H54 (cell line): Measurements from ENCODE around the gene ACO2.

ENCODE experiments used
- DNase-seq: peaks from one replicate; pipeline ENCODE4 v3.0.0; 2011; ENCODE audit warnings: low spot score, mixed read lengths; ENCODE audit not compliant: insufficient read length
- FAIRE-seq: peaks from 3 replicates; lab custom pipeline; 2011; peaks lifted over from hg19 to GRCh38; lab: Jason Lieb, UNC
- POLR2A ChIP-seq: IDR thresholded peaks from 2 replicates; pipeline ENCODE4 v1.6.1; 2011; ENCODE audit warnings: low read depth, mild to moderate bottlenecking, low read length

ACO2 gene

GRCh38 chr22:41526830-41527799, 58.2 kb downstream of the ACO2 start:
- DNase-seq (no peak), FAIRE-seq (no peak)
- TF ChIP-seq POLR2A = no peak

- DNase-seq = no peak
- TF ChIP-seq POLR2A = no peak
- FAIRE-seq = no peak
These were observed 59.3 kb downstream of the ACO2 start for GRCh38 chr22:41528132-41528766.

- no peak for DNase-seq
- no peak for TF ChIP-seq POLR2A
- FAIRE-seq = no peak
These were observed 60.1 kb downstream of the ACO2 start for GRCh38 chr22:41528938-41529561.

GRCh38 chr22:41530890-41531714, 62.2 kb downstream of the ACO2 start:
- no peak for DNase-seq
- no peak for FAIRE-seq
- TF ChIP-seq POLR2A = no peak

- DNase-seq (no peak), FAIRE-seq (no peak)
- TF ChIP-seq POLR2A = no peak
These were observed 63.0 kb downstream of the ACO2 start for GRCh38 chr22:41531715-41532477.

- DNase-seq = no peak
- no peak for FAIRE-seq
- no peak for TF ChIP-seq POLR2A
These were observed 64.2 kb downstream of the ACO2 start for GRCh38 chr22:41532908-41533825.

- FAIRE-seq (no peak), DNase-seq (no peak)
- TF ChIP-seq POLR2A = no peak
These were observed 65.3 kb downstream of the ACO2 start for GRCh38 chr22:41534219-41534618.

GRCh38 chr22:41535244-41535643, 66.3 kb downstream of the ACO2 start:
- no peak for TF ChIP-seq POLR2A
- FAIRE-seq (no peak), DNase-seq (no peak)

GRCh38 chr22:41537203-41537602, 68.3 kb downstream of the ACO2 start:
- TF ChIP-seq POLR2A = no peak
- DNase-seq (no peak), FAIRE-seq (no peak)

- FAIRE-seq = no peak
- TF ChIP-seq POLR2A = no peak
- no peak for DNase-seq
These were observed 69.7 kb downstream of the ACO2 start for GRCh38 chr22:41538583-41538982.

GRCh38 chr22:41539146-41540005, 70.5 kb downstream of the ACO2 start:
- TF ChIP-seq POLR2A = no peak
- no peak for DNase-seq
- FAIRE-seq = no peak

- no peak for TF ChIP-seq POLR2A
- DNase-seq (no peak), FAIRE-seq (no peak)
These were observed 71.0 kb downstream of the ACO2 start for GRCh38 chr22:41540006-41540315.
